H9 (cell line): ENCODE measurements around the gene MIA3. TPM values are rescaled to one million over a fixed set of nuclear protein-coding genes. Genes with fewer than 3 reads are reported as not detected.

Source experiments
- DNase-seq: peaks from one replicate; pipeline ENCODE4 v3.0.0-alpha.2; 2017
- H2AFZ ChIP-seq: one replicate; pipeline ENCODE4 v1.6.1; 2013; ENCODE audit warnings: mild to moderate bottlenecking, low read length, control low read depth, moderate library complexity
- H2AK5ac ChIP-seq: 2 replicates; pipeline ENCODE4 v1.6.1; 2013; ENCODE audit warnings: low read length, control low read depth, mixed read lengths; ENCODE audit not compliant: insufficient read length
- H2BK120ac ChIP-seq: one replicate; pipeline ENCODE4 v1.6.1; 2013; ENCODE audit warnings: low read depth, mild to moderate bottlenecking, low read length, control low read depth, inconsistent platforms; ENCODE audit not compliant: poor library complexity, severe bottlenecking
- H2BK12ac ChIP-seq: 2 replicates; pipeline ENCODE4 v1.6.1; 2013; ENCODE audit warnings: low read length, control low read depth, mixed read lengths, low read depth; ENCODE audit not compliant: insufficient read length
- H2BK15ac ChIP-seq: 2 replicates; pipeline ENCODE4 v1.6.1; 2013; ENCODE audit warnings: low read depth, low read length, control low read depth
- H2BK20ac ChIP-seq: one replicate; pipeline ENCODE4 v1.6.1; 2013; ENCODE audit warnings: low read depth, mild to moderate bottlenecking, low read length, control low read depth, inconsistent platforms; ENCODE audit not compliant: poor library complexity, severe bottlenecking
- H2BK5ac ChIP-seq: 2 replicates; pipeline ENCODE4 v1.6.1; 2013; ENCODE audit warnings: low read length, control low read depth, mixed read lengths; ENCODE audit not compliant: insufficient read length
- H3K14ac ChIP-seq: 2 replicates; pipeline ENCODE4 v1.6.1; 2013; ENCODE audit warnings: low read length, control low read depth; ENCODE audit not compliant: insufficient read depth
- H3K18ac ChIP-seq: 2 replicates; pipeline ENCODE4 v1.6.1; 2013; ENCODE audit warnings: low read depth, mild to moderate bottlenecking, mixed read lengths, low read length, control low read depth; ENCODE audit not compliant: insufficient read length
- H3K23ac ChIP-seq: 2 replicates; pipeline ENCODE4 v1.6.1; 2013; ENCODE audit warnings: low read length, control low read depth, mixed read lengths, low read depth; ENCODE audit not compliant: insufficient read length
- H3K23me2 ChIP-seq: 2 replicates; pipeline ENCODE4 v1.6.1; 2013; ENCODE audit warnings: low read depth, mild to moderate bottlenecking, mixed read lengths, low read length, control low read depth; ENCODE audit not compliant: insufficient read length, poor library complexity, severe bottlenecking
- H3K27ac ChIP-seq: 2 replicates; pipeline ENCODE4 v1.5.1; 2013; ENCODE audit warnings: low read length, control low read depth, mixed read lengths, low read depth; ENCODE audit not compliant: insufficient read length
- H3K27me3 ChIP-seq: 2 replicates; pipeline ENCODE4 v1.6.1; 2013; ENCODE audit warnings: low read length, control low read depth, inconsistent platforms; ENCODE audit not compliant: insufficient read depth
- H3K4ac ChIP-seq: 2 replicates; pipeline ENCODE4 v1.6.1; 2013; ENCODE audit warnings: low read depth, mild to moderate bottlenecking, control low read depth, inconsistent platforms, low read length, moderate library complexity
- H3K4me1 ChIP-seq: 2 replicates; pipeline ENCODE4 v1.6.1; 2013; ENCODE audit warnings: low read length, control low read depth, inconsistent platforms; ENCODE audit not compliant: insufficient read depth
- H3K4me2 ChIP-seq: 2 replicates; pipeline ENCODE4 v1.6.1; 2013; ENCODE audit warnings: low read length, control low read depth, mixed read lengths; ENCODE audit not compliant: insufficient read length, insufficient read depth
- H3K56ac ChIP-seq: 2 replicates; pipeline ENCODE4 v1.6.1; 2013; ENCODE audit warnings: low read depth, mild to moderate bottlenecking, mixed read lengths, low read length, control low read depth; ENCODE audit not compliant: insufficient read length
- H3K79me1 ChIP-seq: 2 replicates; pipeline ENCODE4 v1.6.1; 2013; ENCODE audit warnings: low read depth, mild to moderate bottlenecking, moderate library complexity, low read length, control low read depth, inconsistent platforms; ENCODE audit not compliant: insufficient read depth, poor library complexity, severe bottlenecking
- H3K79me2 ChIP-seq: 2 replicates; pipeline ENCODE4 v1.6.1; 2013; ENCODE audit warnings: low read length, control low read depth, inconsistent platforms; ENCODE audit not compliant: insufficient read depth
- H3K9ac ChIP-seq: 2 replicates; pipeline ENCODE4 v1.6.1; 2013; ENCODE audit warnings: low read length, control low read depth, mixed read lengths; ENCODE audit not compliant: insufficient read length; ENCODE audit errors: extremely low read depth
- H3K9me3 ChIP-seq: one replicate; pipeline ENCODE4 v1.6.1; 2013; ENCODE audit warnings: low read depth, low read length, inconsistent platforms; ENCODE audit not compliant: control insufficient read depth
- H3T11ph ChIP-seq: one replicate; pipeline ENCODE4 v1.6.1; 2013; ENCODE audit warnings: mild to moderate bottlenecking, low read length, control low read depth, inconsistent platforms
- H4K20me1 ChIP-seq: one replicate; pipeline ENCODE4 v1.6.1; 2013; ENCODE audit not compliant: control insufficient read depth, insufficient read length, insufficient read depth
- H4K5ac ChIP-seq: 2 replicates; pipeline ENCODE4 v1.6.1; 2013; ENCODE audit warnings: low read depth, mild to moderate bottlenecking, mixed read lengths, low read length, control low read depth; ENCODE audit not compliant: insufficient read length
- H4K8ac ChIP-seq: replicated peaks from 2 replicates; pipeline ENCODE4 v1.6.1; 2013; ENCODE audit warnings: low read length, control low read depth, mixed read lengths, low read depth; ENCODE audit not compliant: insufficient read length
- H4K91ac ChIP-seq: 2 replicates; pipeline ENCODE4 v1.6.1; 2013; ENCODE audit warnings: low read depth, mild to moderate bottlenecking, moderate library complexity, mixed read lengths, low read length, control low read depth; ENCODE audit not compliant: insufficient read length
- H3K27ac Mint-ChIP-seq, 3 experiments: 2 replicates in 2 of 3; 3 replicates in 1 of 3; pipeline ENCODE4 v1.8.0; 2020 to 2021; ENCODE audit warnings: mixed read lengths in 3 of 3, mild to moderate bottlenecking in 1 of 3, moderate library complexity in 1 of 3
- H3K27me3 Mint-ChIP-seq: 2 replicates; pipeline ENCODE4 v1.8.0; 2021; ENCODE audit warnings: low read depth, mild to moderate bottlenecking, moderate library complexity, mixed read lengths
- H3K36me3 Mint-ChIP-seq, 3 experiments: 2 replicates in 2 of 3; 3 replicates in 1 of 3; pipeline ENCODE4 v1.8.0; 2020 to 2021; ENCODE audit warnings: low read depth in 3 of 3, mixed read lengths in 3 of 3; ENCODE audit not compliant: insufficient read depth in 1 of 3
- H3K4me1 Mint-ChIP-seq, 2 experiments: 2 replicates each; pipeline ENCODE4 v1.8.0; 2020; ENCODE audit warnings: mixed read lengths in 2 of 2
- H3K4me3 Mint-ChIP-seq, 2 experiments: 2 replicates in 1 of 2; 3 replicates in 1 of 2; pipeline ENCODE4 v1.8.0; 2020 to 2021; ENCODE audit warnings: mild to moderate bottlenecking in 2 of 2, mixed read lengths in 2 of 2, moderate library complexity in 1 of 2
- H3K9me3 Mint-ChIP-seq, 2 experiments: 2 replicates in 1 of 2; 3 replicates in 1 of 2; pipeline ENCODE4 v1.8.0; 2020; ENCODE audit warnings: mild to moderate bottlenecking in 2 of 2, mixed read lengths in 2 of 2, moderate library complexity in 1 of 2
- CTCF ChIP-seq: fragments of 200-600 bp; sonication (generic); conservative IDR thresholded peaks from 3 replicates; pipeline ENCODE4 v1.8.0; 2021; ENCODE audit warnings: antibody characterized with exemption, mild to moderate bottlenecking
- WGBS: extraction: QIAGEN DNeasy Blood & Tissue Kit; methylation state at CpG from one replicate; pipeline ENCODE4 v1.1.7; 2013; ENCODE audit warnings: missing lambda C conversion rate, low lambda C conversion rate, mixed read lengths; ENCODE audit not compliant: insufficient read length; ENCODE audit errors: extremely low coverage; 5-methylcytosine and 5-hydroxymethylcytosine counted together
- total RNA-seq: library from RNA; stranded (reverse); gene quantifications from 2 replicates; pipeline ENCODE4 v1.2.1, GENCODE V29; 2021

Gene MIA3
- total RNA-seq, 1 experiment from 2014 or later, result 55.5 TPM

GRCh38 chr1:222592171-222592570 is 25.7 kb upstream of the MIA3 start:
- no peaks in the 10 kb centered on the region for H3K9me3 Mint-ChIP-seq
- no peak overlapping the region for H4K91ac ChIP-seq

More at GRCh38 chr1:222592171-222592570, 25.7 kb upstream of the MIA3 start:
- no peak for TF ChIP-seq CTCF
- H3K27me3 Mint-ChIP-seq, result peaks cover 7% of the 10 kb centered on the region
- Histone ChIP-seq H4K5ac (no peak overlapping the region), H3K4me2 (no peak overlapping the region), H3K56ac (no peak overlapping the region), H3K27me3 (no peaks in the 10 kb centered on the region), H3K9me3 (no peaks in the 10 kb centered on the region), H2AK5ac (no peak overlapping the region), H3K27ac (no peak overlapping the region), H2BK20ac (no peak overlapping the region), H3K23ac (no peak overlapping the region), H3K4ac (no peak overlapping the region), H2BK120ac (no peak overlapping the region), H2BK5ac (no peak overlapping the region), H3K9ac (no peak overlapping the region), H3K18ac (no peak overlapping the region), H4K20me1 (no peaks in the 10 kb centered on the region), H4K8ac (no peak overlapping the region), H2AFZ (no peak overlapping the region), H3K4me1 (no peaks in the 10 kb centered on the region), H3K14ac (no peak overlapping the region), H2BK15ac (no peak overlapping the region), H3K79me2 (peaks cover 3% of the 10 kb centered on the region; the same call in 1 of the 2 replicates), H2BK12ac (no peak overlapping the region), H3K23me2 (peaks cover 7% of the 10 kb centered on the region), H3K79me1 (peaks cover 2% of the 10 kb centered on the region), H3T11ph (no peak overlapping the region)
- no peak overlapping the region for H3K27ac Mint-ChIP-seq
- no CpG with 5 or more reads among the region's 3 CpGs for WGBS
- no peak overlapping the region for H3K4me3 Mint-ChIP-seq
- peaks cover 2 to 13% (median 10%) of the 10 kb centered on the region in 3 experiments; a peak in 5 of 7 replicates for H3K36me3 Mint-ChIP-seq
- DNase-seq, result no peak
- peaks cover 12 to 15% of the 10 kb centered on the region in 2 experiments for H3K4me1 Mint-ChIP-seq
